H1 (cell line): ENCODE data around the gene OR51E1.

ENCODE experiments used
- SRF ChIP-seq: IDR thresholded peaks from 2 replicates; pipeline ENCODE4 v1.6.1; 2011; ENCODE audit warnings: mild to moderate bottlenecking, low read depth, low read length, moderate library complexity
- YY1 ChIP-seq: IDR thresholded peaks from 2 replicates; pipeline ENCODE4 v1.6.1; 2011; ENCODE audit warnings: low read depth, mild to moderate bottlenecking, low read length
- TF ChIP-seq, protein P1 (sequence below): IDR thresholded peaks from 2 replicates; pipeline ENCODE4 v1.6.1; 2012; ENCODE audit warnings: inconsistent platforms
- TF ChIP-seq, protein P2 (sequence below), 3 experiments: IDR thresholded peaks; 1 replicate in 2 of 3; 2 replicates in 1 of 3; pipeline versions ENCODE4 v1.5.1 to v1.6.1; 2011; ENCODE audit warnings: low read length in 3 of 3, mild to moderate bottlenecking in 3 of 3, inconsistent platforms in 2 of 3, low read depth in 1 of 3, moderate library complexity in 1 of 3; ENCODE audit not compliant: insufficient read depth in 1 of 3; ENCODE audit errors: control extremely low read depth in 1 of 3

DNA sequence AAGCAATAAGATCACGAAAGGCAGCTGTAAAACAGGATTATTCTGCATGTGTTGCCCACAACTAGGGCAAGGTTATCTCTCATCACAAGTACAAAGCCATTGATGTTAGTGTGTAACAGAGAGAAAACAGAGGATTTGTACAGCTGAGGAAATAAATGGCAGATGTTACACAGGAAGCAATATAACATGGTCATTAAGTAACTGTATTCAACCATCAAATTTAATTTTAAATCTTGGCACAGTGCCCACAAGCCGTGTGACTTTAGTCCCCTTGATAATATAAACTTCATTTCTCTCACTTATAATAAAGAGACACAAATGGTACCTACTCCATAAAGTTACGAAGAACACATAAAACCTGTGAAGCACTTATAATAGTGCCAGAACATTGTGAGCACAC, 36.6 kb downstream of the OR51E1 start:
- TF ChIP-seq YY1 (no peak), SRF (no peak)
- TF ChIP-seq, protein P1, sequence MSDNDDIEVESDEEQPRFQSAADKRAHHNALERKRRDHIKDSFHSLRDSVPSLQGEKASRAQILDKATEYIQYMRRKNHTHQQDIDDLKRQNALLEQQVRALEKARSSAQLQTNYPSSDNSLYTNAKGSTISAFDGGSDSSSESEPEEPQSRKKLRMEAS, result no peak
- TF ChIP-seq, protein P2, sequence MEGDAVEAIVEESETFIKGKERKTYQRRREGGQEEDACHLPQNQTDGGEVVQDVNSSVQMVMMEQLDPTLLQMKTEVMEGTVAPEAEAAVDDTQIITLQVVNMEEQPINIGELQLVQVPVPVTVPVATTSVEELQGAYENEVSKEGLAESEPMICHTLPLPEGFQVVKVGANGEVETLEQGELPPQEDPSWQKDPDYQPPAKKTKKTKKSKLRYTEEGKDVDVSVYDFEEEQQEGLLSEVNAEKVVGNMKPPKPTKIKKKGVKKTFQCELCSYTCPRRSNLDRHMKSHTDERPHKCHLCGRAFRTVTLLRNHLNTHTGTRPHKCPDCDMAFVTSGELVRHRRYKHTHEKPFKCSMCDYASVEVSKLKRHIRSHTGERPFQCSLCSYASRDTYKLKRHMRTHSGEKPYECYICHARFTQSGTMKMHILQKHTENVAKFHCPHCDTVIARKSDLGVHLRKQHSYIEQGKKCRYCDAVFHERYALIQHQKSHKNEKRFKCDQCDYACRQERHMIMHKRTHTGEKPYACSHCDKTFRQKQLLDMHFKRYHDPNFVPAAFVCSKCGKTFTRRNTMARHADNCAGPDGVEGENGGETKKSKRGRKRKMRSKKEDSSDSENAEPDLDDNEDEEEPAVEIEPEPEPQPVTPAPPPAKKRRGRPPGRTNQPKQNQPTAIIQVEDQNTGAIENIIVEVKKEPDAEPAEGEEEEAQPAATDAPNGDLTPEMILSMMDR (IDR thresholded peaks at IDR 0.05; ENCODE audit: control extremely low read depth in 1 of 3, insufficient read depth in 1 of 3, low read depth in 1 of 3, low read length in 3 of 3), result no peak
